ENCODE data around the gene FAF2. TPM values are rescaled to one million over a fixed set of nuclear protein-coding genes. Genes with fewer than 3 reads are reported as not detected.

The FAF2 gene
- total RNA-seq, 4 donors from 2014 or later: 12.3 to 47.8 (median 32.5) TPM

GRCh38 chr5:176446028-176446665, 2.0 kb upstream of the FAF2 start:
- no peak for DNase-seq
- Histone ChIP-seq H3K4me1 (peaks cover 4 to 14% of the 10 kb centered on the region in 2 donors), H3K36me3 (no peaks in the 10 kb centered on the region), H3K9me3 (no peaks in the 10 kb centered on the region), H3K4me3 (no peak overlapping the region), H3K27me3 (no peaks in the 10 kb centered on the region), H3K27ac (no peak overlapping the region)
- intact Hi-C loops (cut with DNase I; ENCODE audit: low total_unique reads): loop anchor here (5.0 kb wide), 1 partner anchor 86 kb away; no protein-coding TSS in a partner anchor
- TF ChIP-seq CTCF (IDR thresholded peaks at IDR 0.05) (no peak), POLR2A (IDR thresholded peaks at IDR 0.05) (no peak)

- Histone ChIP-seq H3K9me3 (no peaks in the 10 kb centered on the region), H3K27me3 (no peaks in the 10 kb centered on the region), H3K4me3 (peak overlapping the region; percentile 74 to 100), H3K27ac (peak overlapping the region; percentile 92 to 97), H3K4me1 (peaks cover 4 to 14% of the 10 kb centered on the region in 2 donors), H3K36me3 (no peaks in the 10 kb centered on the region)
- peak in 1 of 2 donors; percentile 20 for DNase-seq
- intact Hi-C loops (cut with DNase I; ENCODE audit: low total_unique reads): loop anchor here (5.0 kb wide), 1 partner anchor 85 kb away; no protein-coding TSS in a partner anchor
- TF ChIP-seq CTCF (IDR thresholded peaks at IDR 0.05): no peak
- no peak for TF ChIP-seq POLR2A (IDR thresholded peaks at IDR 0.05)
Measured at GRCh38 chr5:176446884-176447590, 1.1 kb upstream of the FAF2 start.

DNA sequence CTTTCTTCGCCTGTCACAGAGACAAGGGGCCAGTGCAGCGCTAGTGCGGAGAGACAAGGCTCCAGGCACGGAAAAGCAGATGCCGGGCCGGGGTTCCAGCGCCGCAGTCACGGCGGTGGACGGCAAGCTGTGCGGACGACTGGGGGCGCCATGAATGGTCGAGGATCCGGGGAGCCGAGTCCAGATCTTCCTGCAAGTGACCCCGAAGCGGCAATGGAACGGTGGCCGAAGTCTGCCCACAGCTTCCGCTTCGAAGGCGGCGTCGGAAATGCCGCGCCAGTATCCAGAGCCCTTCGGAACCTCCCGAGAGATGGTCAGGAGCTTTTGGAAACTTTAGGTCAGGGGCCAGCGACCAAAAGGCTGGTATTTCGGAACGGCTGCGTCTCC, 601 bp upstream of the FAF2 start:
- Histone ChIP-seq H3K4me1 (peaks cover 4 to 14% of the 10 kb centered on the region in 2 donors), H3K9me3 (no peaks in the 10 kb centered on the region), H3K36me3 (no peaks in the 10 kb centered on the region), H3K27me3 (no peaks in the 10 kb centered on the region), H3K27ac (peak overlapping the region; percentile 92 to 97), H3K4me3 (peak overlapping the region; percentile 74 to 100)
- TF ChIP-seq POLR2A (IDR thresholded peaks at IDR 0.05) (no peak), CTCF (IDR thresholded peaks at IDR 0.05) (no peak)
- intact Hi-C loops (cut with DNase I; ENCODE audit: low total_unique reads): loop anchor here (5.0 kb wide), 1 partner anchor 85 kb away; no protein-coding TSS in a partner anchor
- DNase-seq: no peak

DNA sequence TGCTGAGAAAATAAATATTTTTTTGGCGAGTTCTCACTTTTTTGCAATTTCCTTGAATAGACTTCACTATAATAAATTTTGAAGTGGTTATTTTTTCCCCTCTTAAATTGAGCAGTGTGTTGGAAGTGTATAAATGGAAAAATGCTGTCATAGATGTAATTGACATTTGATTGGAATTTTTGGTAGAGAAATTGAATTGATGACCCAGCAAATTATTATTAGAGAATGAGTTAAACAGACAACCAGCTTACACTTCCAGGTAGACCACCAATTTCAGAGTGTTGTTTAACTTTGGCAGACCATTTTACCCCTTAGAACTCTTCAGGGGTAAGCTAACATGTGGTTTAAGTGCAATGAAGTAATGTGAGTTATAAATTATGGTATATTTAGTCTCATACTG, 1.9 kb downstream of the FAF2 start:
- intact Hi-C loops (cut with DNase I; ENCODE audit: low total_unique reads): no loop called here
- H3K9me3 ChIP-seq: no peaks in the 10 kb centered on the region
- H3K4me3 ChIP-seq: no peak overlapping the region
- no peaks in the 10 kb centered on the region for H3K27me3 ChIP-seq
- no peak overlapping the region for H3K27ac ChIP-seq
- no peak for TF ChIP-seq POLR2A (IDR thresholded peaks at IDR 0.05)
- no peak for DNase-seq
- H3K36me3 ChIP-seq: no peaks in the 10 kb centered on the region
- H3K4me1 ChIP-seq: peaks cover 4 to 14% of the 10 kb centered on the region in 2 donors

- Histone ChIP-seq H3K4me3 (no peak overlapping the region), H3K9me3 (no peaks in the 10 kb centered on the region), H3K36me3 (no peaks in the 10 kb centered on the region), H3K27ac (no peak overlapping the region), H3K27me3 (no peaks in the 10 kb centered on the region), H3K4me1 (peaks cover 0 to 3% of the 10 kb centered on the region in 2 donors)
- intact Hi-C loops (cut with DNase I; ENCODE audit: low total_unique reads): no loop called here
- no peak for DNase-seq
- no peak for TF ChIP-seq CTCF (IDR thresholded peaks at IDR 0.05)
- TF ChIP-seq POLR2A (IDR thresholded peaks at IDR 0.05): no peak
Measured at GRCh38 chr5:176454724-176455394, 6.7 kb downstream of the FAF2 start.
